Loucy (cell line): ENCODE measurements around the gene STAU1.
"Not testable (repeated sequence)": the region's sequence is repeated elsewhere in the genome, so short reads cannot be mapped to it uniquely, and the experiment has no call there.

Experiments
- H2AFZ ChIP-seq: fragments of 200-600 bp; sonication (generic); 2 replicates; pipeline ENCODE4 v1.6.0; 2016; ENCODE audit warnings: antibody characterized with exemption, mild to moderate bottlenecking, low read length, moderate library complexity
- H3F3A ChIP-seq: fragments of 200-600 bp; 2 replicates; pipeline ENCODE4 v1.6.0; 2016; ENCODE audit warnings: antibody characterized with exemption, low read depth, mild to moderate bottlenecking
- H3K27me3 ChIP-seq: fragments of 200-600 bp; sonication (generic); 2 replicates; pipeline ENCODE4 v1.6.1; 2014; ENCODE audit warnings: low read length, mild to moderate bottlenecking; ENCODE audit not compliant: insufficient read depth, poor library complexity, severe bottlenecking
- H3K36me3 ChIP-seq: fragments of 200-600 bp; sonication (generic); 2 replicates; pipeline ENCODE4 v1.6.1; 2016; ENCODE audit warnings: low read length; ENCODE audit not compliant: insufficient read depth
- H3K4me1 ChIP-seq: fragments of 200-600 bp; sonication (generic); 2 replicates; pipeline ENCODE4 v1.5.1; 2014; ENCODE audit warnings: low read length, mild to moderate bottlenecking; ENCODE audit not compliant: insufficient read depth, poor library complexity, severe bottlenecking
- H3K4me2 ChIP-seq: fragments of 200-600 bp; sonication (generic); 2 replicates; pipeline ENCODE4 v1.6.0; 2014; ENCODE audit warnings: antibody characterized with exemption, low read length, low read depth, mild to moderate bottlenecking; ENCODE audit not compliant: poor library complexity, severe bottlenecking
- H3K4me3 ChIP-seq: fragments of 200-600 bp; sonication (generic); 2 replicates; pipeline ENCODE4 v1.5.1; 2014; ENCODE audit warnings: low read length, mild to moderate bottlenecking, mixed read lengths; ENCODE audit not compliant: poor library complexity, severe bottlenecking
- H3K79me2 ChIP-seq: fragments of 200-600 bp; sonication (generic); 2 replicates; pipeline ENCODE4 v1.6.1; 2014; ENCODE audit warnings: low read length; ENCODE audit not compliant: insufficient read depth
- H3K9ac ChIP-seq: fragments of 200-600 bp; sonication (generic); 2 replicates; pipeline ENCODE4 v1.6.0; 2014; ENCODE audit warnings: mild to moderate bottlenecking, low read depth, low read length, moderate library complexity; ENCODE audit not compliant: poor library complexity, severe bottlenecking
- H3K9me2 ChIP-seq: fragments of 200-600 bp; sonication (generic); replicated peaks from 2 replicates; pipeline ENCODE4 v1.6.1; 2016; ENCODE audit warnings: low read depth, low read length, mixed read lengths
- H3K9me3 ChIP-seq: fragments of 200-600 bp; sonication (generic); 2 replicates; pipeline ENCODE4 v1.6.1; 2014; ENCODE audit warnings: mild to moderate bottlenecking, antibody characterized with exemption, low read length, low read depth; ENCODE audit not compliant: insufficient read depth
- H4K20me1 ChIP-seq: fragments of 200-600 bp; sonication (generic); 2 replicates; pipeline ENCODE4 v1.6.0; 2014; ENCODE audit warnings: antibody characterized with exemption, low read length, mild to moderate bottlenecking; ENCODE audit not compliant: insufficient read depth, poor library complexity, severe bottlenecking
- EZH2phosphoT487 ChIP-seq: fragments of 200-600 bp; IDR thresholded peaks from 2 replicates; pipeline ENCODE4 v1.6.1; 2018; ENCODE audit warnings: antibody characterized with exemption, mild to moderate bottlenecking, moderate library complexity, borderline replicate concordance
- TF ChIP-seq, protein P1 (sequence below): fragments of 200-600 bp; sonication (generic); conservative IDR thresholded peaks from 2 replicates; pipeline ENCODE4 v1.5.1; 2014; ENCODE audit warnings: mild to moderate bottlenecking, antibody characterized with exemption, low read length

Gene STAU1

DNA sequence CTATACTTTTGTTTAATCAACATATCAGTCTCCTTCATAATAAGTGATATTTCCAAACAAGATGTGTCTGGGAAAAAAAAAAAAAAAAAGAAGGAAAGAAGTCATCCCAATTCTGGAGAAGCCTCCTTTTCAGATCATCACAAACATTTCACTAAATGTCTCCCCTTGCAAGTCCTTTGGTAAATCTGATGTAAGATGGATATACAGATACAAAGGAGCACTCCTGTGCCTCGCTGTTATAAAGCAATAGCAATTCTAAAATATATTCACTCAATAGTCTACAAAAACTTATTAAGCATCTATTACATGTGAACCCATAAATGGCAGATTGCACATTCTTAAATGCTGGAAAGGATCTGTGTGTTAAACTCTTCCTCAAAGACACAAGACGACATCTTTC is 17.4 kb downstream of the STAU1 start:
- no peak overlapping the region for H3K4me2 ChIP-seq
- peaks cover 63% of the 10 kb centered on the region for H4K20me1 ChIP-seq
- H3K9ac ChIP-seq, result no peak overlapping the region
- H2AFZ ChIP-seq, result no peak overlapping the region
- TF ChIP-seq, protein P1, sequence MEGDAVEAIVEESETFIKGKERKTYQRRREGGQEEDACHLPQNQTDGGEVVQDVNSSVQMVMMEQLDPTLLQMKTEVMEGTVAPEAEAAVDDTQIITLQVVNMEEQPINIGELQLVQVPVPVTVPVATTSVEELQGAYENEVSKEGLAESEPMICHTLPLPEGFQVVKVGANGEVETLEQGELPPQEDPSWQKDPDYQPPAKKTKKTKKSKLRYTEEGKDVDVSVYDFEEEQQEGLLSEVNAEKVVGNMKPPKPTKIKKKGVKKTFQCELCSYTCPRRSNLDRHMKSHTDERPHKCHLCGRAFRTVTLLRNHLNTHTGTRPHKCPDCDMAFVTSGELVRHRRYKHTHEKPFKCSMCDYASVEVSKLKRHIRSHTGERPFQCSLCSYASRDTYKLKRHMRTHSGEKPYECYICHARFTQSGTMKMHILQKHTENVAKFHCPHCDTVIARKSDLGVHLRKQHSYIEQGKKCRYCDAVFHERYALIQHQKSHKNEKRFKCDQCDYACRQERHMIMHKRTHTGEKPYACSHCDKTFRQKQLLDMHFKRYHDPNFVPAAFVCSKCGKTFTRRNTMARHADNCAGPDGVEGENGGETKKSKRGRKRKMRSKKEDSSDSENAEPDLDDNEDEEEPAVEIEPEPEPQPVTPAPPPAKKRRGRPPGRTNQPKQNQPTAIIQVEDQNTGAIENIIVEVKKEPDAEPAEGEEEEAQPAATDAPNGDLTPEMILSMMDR, result no peak
- no peak for TF ChIP-seq EZH2phosphoT487
- no peaks in the 10 kb centered on the region for H3K27me3 ChIP-seq
- H3F3A ChIP-seq, result no peaks in the 10 kb centered on the region
- peaks cover 5% of the 10 kb centered on the region for H3K4me1 ChIP-seq
- no peaks in the 10 kb centered on the region for H3K9me3 ChIP-seq
- H3K4me3 ChIP-seq, result no peak overlapping the region
- peaks cover 95% of the 10 kb centered on the region for H3K79me2 ChIP-seq
- H3K36me3 ChIP-seq, result peaks cover 34% of the 10 kb centered on the region
- no peaks in the 10 kb centered on the region for H3K9me2 ChIP-seq

- no peak overlapping the region for H3K4me3 ChIP-seq
- TF ChIP-seq, protein P1, result no peak
- no peak for TF ChIP-seq EZH2phosphoT487
- H3K4me2 ChIP-seq, result no peak overlapping the region
- peaks cover 91% of the 10 kb centered on the region for H3K79me2 ChIP-seq
- H3F3A ChIP-seq, result no peaks in the 10 kb centered on the region
- no peak overlapping the region for H3K9ac ChIP-seq
- peaks cover 5% of the 10 kb centered on the region for H3K4me1 ChIP-seq
- H2AFZ ChIP-seq, result no peak overlapping the region
- no peaks in the 10 kb centered on the region for H3K9me3 ChIP-seq
- no peaks in the 10 kb centered on the region for H3K27me3 ChIP-seq
- H4K20me1 ChIP-seq, result peaks cover 63% of the 10 kb centered on the region
- H3K9me2 ChIP-seq, result no peaks in the 10 kb centered on the region
- peaks cover 41% of the 10 kb centered on the region for H3K36me3 ChIP-seq
These were observed 18.6 kb downstream of the STAU1 start for GRCh38 chr20:49169547-49169946.

DNA sequence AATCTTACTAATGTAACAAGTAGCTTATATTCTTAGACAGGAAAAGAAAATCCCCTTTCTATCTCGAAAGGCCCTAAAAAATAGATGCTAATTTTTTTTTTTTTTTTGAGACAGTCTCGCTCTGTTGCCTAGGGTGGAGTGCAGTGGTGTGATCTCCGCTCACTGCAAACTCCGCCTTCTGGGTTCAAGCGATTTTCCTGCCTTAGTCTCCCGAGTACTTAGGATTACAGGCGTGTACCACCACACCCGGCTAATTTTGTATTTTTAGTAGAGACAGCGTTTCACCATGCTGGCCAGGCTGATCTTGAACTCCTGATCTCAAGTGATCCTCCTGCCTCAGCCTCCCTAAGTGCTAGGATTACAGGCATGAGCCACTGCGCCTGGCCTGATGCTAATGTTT is 19.3 kb downstream of the STAU1 start:
- H3K4me2 ChIP-seq, H3K9ac ChIP-seq, H3K9me3 ChIP-seq, H3K9me2 ChIP-seq, H3K4me1 ChIP-seq, H3F3A ChIP-seq, H2AFZ ChIP-seq, H3K4me3 ChIP-seq, H3K27me3 ChIP-seq: not testable (repeated sequence)
- peaks cover 60% of the 10 kb centered on the region for H4K20me1 ChIP-seq
- H3K79me2 ChIP-seq, result peaks cover 92% of the 10 kb centered on the region
- peaks cover 44% of the 10 kb centered on the region for H3K36me3 ChIP-seq

DNA sequence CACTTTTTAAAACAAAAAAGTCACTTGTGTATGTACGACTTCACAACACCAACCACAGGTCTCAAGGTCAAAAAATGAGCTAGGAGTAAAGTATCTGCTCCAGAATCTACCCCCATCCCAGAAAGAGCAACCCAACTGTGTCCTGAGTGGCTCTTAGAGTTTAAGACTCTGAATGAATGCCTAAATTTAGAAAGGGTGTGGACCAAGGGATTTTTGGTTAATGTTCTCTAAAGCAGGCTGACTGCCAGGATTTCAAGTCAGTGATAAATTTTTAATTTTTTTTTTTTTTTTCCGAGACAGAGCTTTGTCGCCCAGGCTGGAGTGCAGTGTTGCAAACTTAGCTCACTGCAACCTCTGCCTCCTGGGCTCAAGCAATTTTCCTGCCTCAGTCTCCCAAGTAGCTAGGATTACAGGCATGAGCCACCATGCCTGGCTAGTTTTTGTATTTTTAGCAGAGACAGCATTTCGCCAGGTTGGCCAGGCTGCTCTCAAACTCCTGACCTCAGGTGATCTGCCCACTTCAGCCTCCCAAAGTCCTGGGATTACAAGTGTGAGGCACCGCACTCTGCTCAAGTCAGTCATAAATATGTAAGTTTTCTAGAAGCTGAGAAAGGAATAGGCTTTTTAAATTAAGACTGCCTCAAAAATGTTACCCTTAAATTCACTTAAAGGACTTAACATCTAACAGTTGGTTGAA is 20.2 kb downstream of the STAU1 start:
- no peaks in the 10 kb centered on the region for H3K27me3 ChIP-seq
- no peak overlapping the region for H3K4me3 ChIP-seq
- H3K79me2 ChIP-seq, result peaks cover 88% of the 10 kb centered on the region
- H3K9ac ChIP-seq, result no peak overlapping the region
- no peak overlapping the region for H3K4me2 ChIP-seq
- TF ChIP-seq EZH2phosphoT487, result no peak
- TF ChIP-seq, protein P1, result no peak
- peaks cover 57% of the 10 kb centered on the region for H4K20me1 ChIP-seq
- no peak overlapping the region for H2AFZ ChIP-seq
- H3K9me2 ChIP-seq, result no peaks in the 10 kb centered on the region
- no peaks in the 10 kb centered on the region for H3F3A ChIP-seq
- peaks cover 2% of the 10 kb centered on the region for H3K4me1 ChIP-seq
- H3K36me3 ChIP-seq, result peaks cover 36% of the 10 kb centered on the region
- H3K9me3 ChIP-seq, result no peaks in the 10 kb centered on the region
